HG03039 (cell line): ENCODE results near the gene P2RY8.
"Not testable (repeated sequence)": the region's sequence is repeated elsewhere in the genome, so short reads cannot be mapped to it uniquely, and the experiment has no call there.

Experiments used
- ATAC-seq: cut with Tn5 transposase; IDR thresholded peaks from one replicate; pipeline ENCODE4 v1.9.1; 2021; ENCODE audit warnings: mild to moderate bottlenecking, moderate library complexity; ENCODE audit not compliant: unreplicated experiment

Gene P2RY8

GRCh38 chrX:1545776-1546408 lies 8.9 kb upstream of the P2RY8 start:
- ATAC-seq, result no peak

- ATAC-seq, result no peak
These were observed 6.2 kb upstream of the P2RY8 start for GRCh38 chrX:1542994-1543725.

- not testable (repeated sequence) for ATAC-seq
These were observed 2.2 kb upstream of the P2RY8 start for GRCh38 chrX:1539146-1539545.

- not testable (repeated sequence) for ATAC-seq
These were observed 718 bp upstream of the P2RY8 start for GRCh38 chrX:1537716-1538090.

- ATAC-seq, result peak; percentile 3
These were observed 314 bp downstream of the P2RY8 start for GRCh38 chrX:1536712-1537030.

- ATAC-seq, result no peak
These were observed 1.5 kb downstream of the P2RY8 start for GRCh38 chrX:1535241-1536041.

- no peak for ATAC-seq
These were observed 2.5 kb downstream of the P2RY8 start for GRCh38 chrX:1534301-1535168.

- ATAC-seq, result no peak
These were observed 3.9 kb downstream of the P2RY8 start for GRCh38 chrX:1533058-1533457.

GRCh38 chrX:1531096-1531890 lies 5.7 kb downstream of the P2RY8 start:
- no peak for ATAC-seq

GRCh38 chrX:1529756-1530155 lies 7.2 kb downstream of the P2RY8 start:
- no peak for ATAC-seq

GRCh38 chrX:1529328-1529727 lies 7.7 kb downstream of the P2RY8 start:
- no peak for ATAC-seq

- no peak for ATAC-seq
These were observed 8.1 kb downstream of the P2RY8 start for GRCh38 chrX:1528884-1529203.

- ATAC-seq, result no peak
These were observed 8.7 kb downstream of the P2RY8 start for GRCh38 chrX:1528186-1528883.

GRCh38 chrX:1527457-1527856 lies 9.5 kb downstream of the P2RY8 start:
- ATAC-seq, result no peak

GRCh38 chrX:1526565-1526964 lies 10.4 kb downstream of the P2RY8 start:
- ATAC-seq, result no peak

GRCh38 chrX:1525583-1526355 lies 11.2 kb downstream of the P2RY8 start:
- no peak for ATAC-seq

- no peak for ATAC-seq
These were observed 12.0 kb downstream of the P2RY8 start for GRCh38 chrX:1524874-1525582.

GRCh38 chrX:1522905-1523304 lies 14.1 kb downstream of the P2RY8 start:
- not testable (repeated sequence) for ATAC-seq
